WTC11 (cell line): ENCODE results near the gene TTC24. TPM values are rescaled to one million over a fixed set of nuclear protein-coding genes. Genes with fewer than 3 reads are reported as not detected.

Experiments
- ATAC-seq: fragments of 200-7000 bp; cut with Tn5 transposase; 2 replicates; pipeline ENCODE4 v1.10.0; 2021; ENCODE audit warnings: mild to moderate bottlenecking, moderate library complexity
- CTCF ChIA-PET: fragments of 300-600 bp; sonication (Branson Sonifier 250); formaldehyde crosslinking; loops from one replicate; lab custom pipeline; 2021; ENCODE audit warnings: antibody characterized with exemption; lab: Charles Lee
- POLR2A ChIA-PET: fragments of 350-600 bp; sonication (Branson Sonifier 250); formaldehyde crosslinking; loops from one replicate; lab custom pipeline; 2021; ENCODE audit warnings: antibody characterized with exemption; lab: Charles Lee
- DNase-seq: peaks from one replicate; pipeline ENCODE4 v3.0.0; 2021; ENCODE audit warnings: low spot score
- H3K27ac Mint-ChIP-seq: 2 replicates; pipeline ENCODE4 v1.8.0; 2021; ENCODE audit warnings: mixed read lengths
- H3K27me3 Mint-ChIP-seq: 2 replicates; pipeline ENCODE4 v1.8.0; 2021; ENCODE audit warnings: low read depth, mild to moderate bottlenecking, moderate library complexity, mixed read lengths
- H3K36me3 Mint-ChIP-seq: 2 replicates; pipeline ENCODE4 v1.8.0; 2021; ENCODE audit warnings: mixed read lengths
- H3K4me1 Mint-ChIP-seq: 2 replicates; pipeline ENCODE4 v1.8.0; 2022; ENCODE audit warnings: mixed read lengths
- H3K4me3 Mint-ChIP-seq: 2 replicates; pipeline ENCODE4 v1.8.0; 2021; ENCODE audit warnings: mild to moderate bottlenecking, moderate library complexity, mixed read lengths
- H3K9me3 Mint-ChIP-seq: 2 replicates; pipeline ENCODE4 v1.8.0; 2021; ENCODE audit warnings: mixed read lengths
- CREM ChIP-seq: sonication (generic); formaldehyde crosslinking; IDR thresholded peaks from 2 replicates; pipeline ENCODE4 v1.8.1; 2022; ENCODE audit warnings: mild to moderate bottlenecking, missing genetic modification reagents, moderate library complexity
- E2F4 ChIP-seq: sonication (generic); formaldehyde crosslinking; IDR thresholded peaks from 2 replicates; pipeline ENCODE4 v1.8.1; 2022; ENCODE audit warnings: low read depth, mild to moderate bottlenecking, moderate library complexity, missing genetic modification reagents, borderline replicate concordance
- ELF4 ChIP-seq: sonication (generic); formaldehyde crosslinking; IDR thresholded peaks from 2 replicates; pipeline ENCODE4 v1.8.1; 2022; ENCODE audit warnings: low read depth, mild to moderate bottlenecking, moderate library complexity, missing genetic modification reagents
- EMX1 ChIP-seq: fragments of 250-450 bp; sonication (Bioruptor Pico); IDR thresholded peaks from 2 replicates; pipeline ENCODE4 v1.8.0; 2021; ENCODE audit warnings: mild to moderate bottlenecking
- HMGA2 ChIP-seq: fragments of 250-450 bp; sonication (Bioruptor Pico); IDR thresholded peaks from 2 replicates; pipeline ENCODE4 v1.4.0; 2021; ENCODE audit warnings: mild to moderate bottlenecking, moderate library complexity
- IRF1 ChIP-seq: sonication (generic); formaldehyde crosslinking; IDR thresholded peaks from 2 replicates; pipeline ENCODE4 v1.8.0; 2023; ENCODE audit warnings: missing genetic modification reagents
- MLX ChIP-seq: sonication (generic); formaldehyde crosslinking; IDR thresholded peaks from 2 replicates; pipeline ENCODE4 v1.8.1; 2023; ENCODE audit warnings: mild to moderate bottlenecking, missing genetic modification reagents, moderate library complexity
- NR3C1 ChIP-seq: sonication (generic); formaldehyde crosslinking; conservative IDR thresholded peaks from 2 replicates; pipeline ENCODE4 v1.8.1; 2023; ENCODE audit warnings: low read depth, mild to moderate bottlenecking, missing genetic modification reagents
- PRRX2 ChIP-seq: fragments of 250-450 bp; sonication (Bioruptor Pico); IDR thresholded peaks from 2 replicates; pipeline ENCODE4 v1.8.0; 2021; ENCODE audit warnings: mild to moderate bottlenecking
- RORB ChIP-seq: fragments of 250-450 bp; sonication (Bioruptor Pico); IDR thresholded peaks from 2 replicates; pipeline ENCODE4 v1.9.0; 2021; ENCODE audit warnings: mild to moderate bottlenecking
- STAT6 ChIP-seq: sonication (generic); formaldehyde crosslinking; conservative IDR thresholded peaks from 2 replicates; pipeline ENCODE4 v1.8.1; 2023; ENCODE audit warnings: mild to moderate bottlenecking, low read depth, missing genetic modification reagents, moderate library complexity
- ZNF263 ChIP-seq: sonication (generic); formaldehyde crosslinking; IDR thresholded peaks from 2 replicates; pipeline ENCODE4 v1.8.1; 2022; ENCODE audit warnings: low read depth, mild to moderate bottlenecking, moderate library complexity, missing genetic modification reagents
- ZNF425 ChIP-seq: fragments of 250-450 bp; sonication (Bioruptor Pico); conservative IDR thresholded peaks from 2 replicates; pipeline ENCODE4 v1.9.0; 2021; ENCODE audit warnings: mild to moderate bottlenecking
- total RNA-seq: library from RNA; stranded (reverse); gene quantifications from 3 replicates; pipeline ENCODE4 v1.2.3, GENCODE V29; 2021

Gene TTC24
- total RNA-seq, 1 experiment from 2014 or later: 0.20 TPM

GRCh38 chr1:156551066-156551643 lies 28.4 kb upstream of the TTC24 start (continued):
- TF ChIP-seq ZNF425 (CRISPR knock-in tag): no peak
- no peak for TF ChIP-seq E2F4 (CRISPR knock-in tag)
- no peak for TF ChIP-seq PRRX2
- TF ChIP-seq, all 79 proteins: peak for 0

- H3K4me1 Mint-ChIP-seq: no peaks in the 10 kb centered on the region
- CTCF ChIA-PET: interaction anchor here (3.8 kb wide), 1 partner anchor 71 kb away, joined by 17 read pairs; no protein-coding TSS in a partner anchor
- H3K4me3 Mint-ChIP-seq: no peak overlapping the region
- TF ChIP-seq CREM (CRISPR knock-in tag) (no peak), MLX (CRISPR knock-in tag) (no peak), ZNF425 (CRISPR knock-in tag) (no peak), ZNF263 (CRISPR knock-in tag) (no peak), PRRX2 (no peak), ELF4 (CRISPR knock-in tag) (no peak), RORB (no peak), NR3C1 (no peak), EMX1 (CRISPR knock-in tag) (no peak), IRF1 (CRISPR knock-in tag) (no peak), HMGA2 (CRISPR knock-in tag) (no peak), STAT6 (CRISPR knock-in tag) (no peak)
- H3K36me3 Mint-ChIP-seq: peaks cover 21% of the 10 kb centered on the region
- DNase-seq: no peak
- H3K9me3 Mint-ChIP-seq: no peaks in the 10 kb centered on the region
- H3K27me3 Mint-ChIP-seq: no peaks in the 10 kb centered on the region
- ATAC-seq: no peak
- POLR2A ChIA-PET: no interaction called here
- H3K27ac Mint-ChIP-seq: no peak overlapping the region
Observed at GRCh38 chr1:156551869-156552268, 27.7 kb upstream of the TTC24 start.
